Measurements from ENCODE around the gene PANK2. TPM values are rescaled to one million over a fixed set of nuclear protein-coding genes. Genes with fewer than 3 reads are reported as not detected.

The PANK2 gene
- total RNA-seq, 2 experiments from 2014 or later: 73.1 to 74.4 TPM

GRCh38 chr20:3858689-3859088, 30.5 kb upstream of the PANK2 start:
- no peak for ATAC-seq
- ChIA-PET POLR2A (no interaction called here), CTCF (interaction anchor here (1.2 kb wide), 1 partner anchor 72 kb away, joined by 3 read pairs; the partner anchor contains the start of gene CENPB)
- peaks cover 47% of the 10 kb centered on the region for H3K36me3 Mint-ChIP-seq (ENCODE audit: low read depth)
- peaks cover 5% of the 10 kb centered on the region for H3K4me1 Mint-ChIP-seq (ENCODE audit: low read depth)
- no peak overlapping the region for H3K4me3 Mint-ChIP-seq
- DNase-seq: no peak
- no peaks in the 10 kb centered on the region for H3K27me3 Mint-ChIP-seq (ENCODE audit: low read depth)
- H3K9me3 Mint-ChIP-seq (ENCODE audit: insufficient read depth): no peaks in the 10 kb centered on the region
- no peak overlapping the region for H3K27ac Mint-ChIP-seq

DNA sequence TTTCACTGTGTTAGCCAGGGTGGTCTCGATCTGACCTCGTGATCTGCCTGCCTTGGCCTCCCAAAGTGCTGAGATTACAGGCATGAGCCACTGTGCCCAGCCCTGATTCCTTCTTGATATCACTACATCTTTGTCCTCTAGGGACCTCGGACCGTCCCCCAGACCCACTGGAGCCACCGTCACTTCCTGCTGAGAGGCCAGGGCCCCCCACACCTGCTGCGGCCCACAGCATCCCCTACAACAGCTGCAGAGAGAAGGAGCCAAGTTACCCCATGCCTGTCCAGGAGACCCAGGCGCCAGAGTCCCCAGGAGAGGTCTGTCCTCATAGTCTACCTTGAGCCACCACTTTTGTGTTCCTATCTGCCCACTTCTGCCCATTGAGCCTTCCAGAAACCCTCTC, 28.0 kb upstream of the PANK2 start:
- POLR2A ChIA-PET: no interaction called here
- H3K4me3 Mint-ChIP-seq: no peak overlapping the region
- no peaks in the 10 kb centered on the region for H3K27me3 Mint-ChIP-seq (ENCODE audit: low read depth)
- H3K27ac Mint-ChIP-seq: no peak overlapping the region
- H3K4me1 Mint-ChIP-seq (ENCODE audit: low read depth): no peaks in the 10 kb centered on the region
- no peak for ATAC-seq
- CTCF ChIA-PET: no interaction called here
- H3K9me3 Mint-ChIP-seq (ENCODE audit: insufficient read depth): no peaks in the 10 kb centered on the region
- DNase-seq: no peak
- peaks cover 56% of the 10 kb centered on the region for H3K36me3 Mint-ChIP-seq (ENCODE audit: low read depth)

DNA sequence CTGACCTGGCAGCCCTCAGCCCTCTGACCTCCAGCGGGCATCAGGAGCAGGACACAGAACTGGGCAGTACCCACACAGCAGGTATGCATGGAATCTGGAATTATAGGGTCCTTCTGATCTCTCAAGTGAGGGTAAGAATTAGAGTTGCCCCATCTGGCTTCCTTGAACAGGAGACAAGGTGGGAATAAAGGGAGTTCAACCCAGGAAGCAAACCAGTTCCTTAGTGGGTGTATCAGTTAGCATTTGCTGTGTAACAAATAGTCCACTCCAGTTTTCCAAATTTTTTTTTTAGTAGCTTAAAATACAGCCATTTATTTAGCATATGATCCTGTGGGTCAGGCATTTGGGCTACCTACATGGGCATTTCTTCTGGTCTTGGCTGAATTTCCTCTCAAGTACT, 26.9 kb upstream of the PANK2 start:
- Mint-ChIP-seq H3K9me3 (ENCODE audit: insufficient read depth) (no peaks in the 10 kb centered on the region), H3K27ac (no peak overlapping the region), H3K4me1 (ENCODE audit: low read depth) (no peaks in the 10 kb centered on the region), H3K4me3 (no peak overlapping the region), H3K27me3 (ENCODE audit: low read depth) (no peaks in the 10 kb centered on the region), H3K36me3 (ENCODE audit: low read depth) (peaks cover 58% of the 10 kb centered on the region)
- ChIA-PET CTCF (no interaction called here), POLR2A (interaction anchor here (1.0 kb wide), 1 partner anchor 16 kb away, joined by 3 read pairs; no protein-coding TSS in a partner anchor)
- DNase-seq: no peak
- no peak for ATAC-seq

DNA sequence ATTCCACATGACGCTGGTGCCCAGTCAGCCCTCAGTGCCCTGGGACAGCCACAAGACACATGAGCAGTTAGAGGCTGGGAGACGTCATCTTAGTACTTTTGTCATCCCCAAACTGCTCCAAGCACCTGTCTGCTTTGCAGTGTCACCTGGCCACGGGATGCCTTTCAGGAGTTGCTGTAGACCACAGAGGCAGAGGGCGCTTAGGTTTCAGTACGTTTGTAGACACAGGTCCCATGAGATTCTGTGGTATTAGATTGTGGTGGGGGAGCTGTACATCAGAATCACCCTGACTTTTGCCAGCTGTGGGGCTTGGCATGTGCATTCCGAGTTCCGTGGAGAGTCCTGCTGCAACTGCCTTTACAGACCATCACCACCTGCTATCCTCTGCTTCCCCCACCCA, 25.9 kb upstream of the PANK2 start:
- POLR2A ChIA-PET: no interaction called here
- Mint-ChIP-seq H3K4me1 (ENCODE audit: low read depth) (no peaks in the 10 kb centered on the region), H3K27me3 (ENCODE audit: low read depth) (no peaks in the 10 kb centered on the region), H3K27ac (no peak overlapping the region), H3K9me3 (ENCODE audit: insufficient read depth) (no peaks in the 10 kb centered on the region), H3K36me3 (ENCODE audit: low read depth) (peaks cover 57% of the 10 kb centered on the region), H3K4me3 (no peak overlapping the region)
- DNase-seq: no peak
- no peak for ATAC-seq
- CTCF ChIA-PET: no interaction called here

- CTCF ChIA-PET: no interaction called here
- no peak overlapping the region for H3K4me3 Mint-ChIP-seq
- H3K4me1 Mint-ChIP-seq (ENCODE audit: low read depth): no peaks in the 10 kb centered on the region
- peak overlapping the region; percentile 55 for H3K27ac Mint-ChIP-seq
- no peak for DNase-seq
- ATAC-seq: no peak
- no peaks in the 10 kb centered on the region for H3K9me3 Mint-ChIP-seq (ENCODE audit: insufficient read depth)
- POLR2A ChIA-PET: interaction anchor here (1.1 kb wide), 1 partner anchor 10 kb away, joined by 3 read pairs; no protein-coding TSS in a partner anchor
- no peaks in the 10 kb centered on the region for H3K27me3 Mint-ChIP-seq (ENCODE audit: low read depth)
- peaks cover 53% of the 10 kb centered on the region for H3K36me3 Mint-ChIP-seq (ENCODE audit: low read depth)
Observed at GRCh38 chr20:3864518-3864917, 24.7 kb upstream of the PANK2 start.

DNA sequence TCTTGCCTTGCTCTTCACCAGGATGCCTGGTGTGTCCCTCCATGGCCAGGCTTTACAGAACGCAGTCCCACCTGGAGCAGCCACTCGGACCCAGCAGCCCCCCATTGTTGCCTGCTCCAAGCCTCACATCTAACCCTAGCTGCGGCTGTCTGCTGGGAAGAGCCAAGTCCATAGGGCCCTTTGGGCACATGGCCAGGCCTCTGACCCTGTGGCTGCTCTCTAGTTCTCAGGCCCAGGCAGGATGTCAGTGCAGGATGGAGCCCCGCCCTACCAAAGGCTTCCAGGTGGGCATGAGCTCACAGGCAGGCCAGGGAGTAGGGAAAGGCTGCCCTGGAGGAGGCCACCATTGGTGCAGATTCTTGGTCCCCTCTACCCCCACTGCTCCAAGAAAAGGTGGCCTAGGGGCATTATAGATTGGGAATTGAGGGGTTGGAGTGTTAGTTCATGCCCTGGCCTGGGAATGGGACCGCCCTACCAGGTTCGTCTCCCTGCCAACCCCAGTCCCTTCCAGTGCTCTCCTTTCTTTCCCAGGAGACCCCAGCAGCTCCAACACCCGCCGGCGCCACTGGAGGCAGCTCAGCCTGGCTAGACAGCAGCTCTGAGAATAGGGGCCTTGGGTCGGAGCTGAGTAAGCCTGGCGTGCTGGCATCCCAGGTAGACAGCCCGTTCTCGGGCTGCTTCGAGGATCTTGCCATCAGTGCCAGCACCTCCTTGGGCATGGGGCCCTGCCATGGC, 23.9 kb upstream of the PANK2 start:
- no peak for DNase-seq
- ChIA-PET POLR2A (interaction anchor here (0.8 to 1.1 kb wide), 2 partner anchors 10 to 11 kb away, joined by 3 to 4 read pairs; no protein-coding TSS in a partner anchor), CTCF (interaction anchor here (3.1 kb wide), 1 partner anchor 10 kb away, joined by 13 read pairs; no protein-coding TSS in a partner anchor)
- no peaks in the 10 kb centered on the region for H3K27me3 Mint-ChIP-seq (ENCODE audit: low read depth)
- H3K9me3 Mint-ChIP-seq (ENCODE audit: insufficient read depth): no peaks in the 10 kb centered on the region
- peaks cover 57% of the 10 kb centered on the region for H3K36me3 Mint-ChIP-seq (ENCODE audit: low read depth)
- no peak for ATAC-seq
- no peak overlapping the region for H3K4me3 Mint-ChIP-seq
- no peaks in the 10 kb centered on the region for H3K4me1 Mint-ChIP-seq (ENCODE audit: low read depth)
- H3K27ac Mint-ChIP-seq: no peak overlapping the region

GRCh38 chr20:3865887-3866407, 23.2 kb upstream of the PANK2 start:
- DNase-seq: no peak
- H3K27ac Mint-ChIP-seq: no peak overlapping the region
- no peak overlapping the region for H3K4me3 Mint-ChIP-seq
- no peaks in the 10 kb centered on the region for H3K9me3 Mint-ChIP-seq (ENCODE audit: insufficient read depth)
- POLR2A ChIA-PET: interaction anchor here (0.6 to 1.1 kb wide), 2 partner anchors 11 to 126 kb away, joined by 3 read pairs; no protein-coding TSS in a partner anchor
- H3K36me3 Mint-ChIP-seq (ENCODE audit: low read depth): peaks cover 60% of the 10 kb centered on the region
- H3K27me3 Mint-ChIP-seq (ENCODE audit: low read depth): no peaks in the 10 kb centered on the region
- no peaks in the 10 kb centered on the region for H3K4me1 Mint-ChIP-seq (ENCODE audit: low read depth)
- no peak for ATAC-seq
- CTCF ChIA-PET: interaction anchor here (3.1 kb wide), 1 partner anchor 11 kb away, joined by 13 read pairs; no protein-coding TSS in a partner anchor

DNA sequence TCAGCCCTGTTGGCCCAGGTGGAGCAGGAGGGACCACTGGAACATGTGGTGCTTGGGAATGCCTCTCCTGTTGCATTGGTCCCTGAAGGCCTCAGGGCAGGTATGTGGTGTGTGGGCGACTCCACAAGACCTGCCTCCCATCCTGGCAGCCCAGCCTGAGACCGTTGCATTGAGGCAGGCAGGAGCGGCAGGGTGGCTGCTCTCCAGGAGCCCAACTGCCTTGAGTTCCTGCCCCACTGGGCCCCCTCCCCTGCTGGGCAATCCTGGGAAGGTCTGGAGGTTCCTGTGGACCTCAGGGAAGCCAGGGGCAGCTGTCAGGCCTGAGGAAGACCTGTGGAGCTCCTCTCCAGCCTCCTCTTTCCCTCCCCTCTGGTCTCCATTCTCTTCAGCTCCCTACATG, 22.7 kb upstream of the PANK2 start:
- no peak for DNase-seq
- no peaks in the 10 kb centered on the region for H3K27me3 Mint-ChIP-seq (ENCODE audit: low read depth)
- no peak overlapping the region for H3K4me3 Mint-ChIP-seq
- H3K36me3 Mint-ChIP-seq (ENCODE audit: low read depth): peaks cover 55% of the 10 kb centered on the region
- POLR2A ChIA-PET: interaction anchor here (0.6 kb wide), 1 partner anchor 125 kb away, joined by 3 read pairs; no protein-coding TSS in a partner anchor
- peak overlapping the region; percentile 46 for H3K27ac Mint-ChIP-seq
- CTCF ChIA-PET: interaction anchor here (1.1 to 3.1 kb wide), 2 partner anchors 12 to 156 kb away, joined by 4 to 13 read pairs; no protein-coding TSS in a partner anchor
- no peaks in the 10 kb centered on the region for H3K9me3 Mint-ChIP-seq (ENCODE audit: insufficient read depth)
- H3K4me1 Mint-ChIP-seq (ENCODE audit: low read depth): no peaks in the 10 kb centered on the region
- no peak for ATAC-seq

DNA sequence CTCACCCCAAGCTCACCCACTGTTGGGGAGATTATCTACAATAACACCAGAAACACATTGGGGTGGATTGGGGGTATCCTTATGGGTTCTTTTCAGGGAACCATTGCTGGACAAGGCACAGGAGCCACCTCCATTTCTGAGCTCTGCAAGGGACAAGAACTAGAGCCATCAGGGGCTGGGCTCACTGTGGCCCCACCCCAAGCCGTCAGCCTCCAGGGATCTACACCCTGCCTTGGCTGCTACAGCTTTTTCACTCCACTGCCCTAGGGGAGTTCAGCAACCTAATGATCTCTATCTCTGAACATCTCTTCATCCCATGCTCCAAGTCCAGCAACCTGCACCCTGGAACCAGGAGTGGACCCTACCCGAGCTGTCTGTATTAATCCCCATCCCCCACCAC, 21.4 kb upstream of the PANK2 start:
- ChIA-PET POLR2A (no interaction called here), CTCF (interaction anchor here (3.1 kb wide), 1 partner anchor 13 kb away, joined by 13 read pairs; no protein-coding TSS in a partner anchor)
- Mint-ChIP-seq H3K27ac (no peak overlapping the region), H3K4me1 (ENCODE audit: low read depth) (no peaks in the 10 kb centered on the region), H3K4me3 (no peak overlapping the region), H3K36me3 (ENCODE audit: low read depth) (peaks cover 50% of the 10 kb centered on the region), H3K9me3 (ENCODE audit: insufficient read depth) (no peaks in the 10 kb centered on the region), H3K27me3 (ENCODE audit: low read depth) (no peaks in the 10 kb centered on the region)
- DNase-seq (no peak), ATAC-seq (no peak)

GRCh38 chr20:3869839-3870634, 19.1 kb upstream of the PANK2 start:
- Mint-ChIP-seq H3K4me1 (ENCODE audit: low read depth) (peaks cover 3% of the 10 kb centered on the region), H3K9me3 (ENCODE audit: insufficient read depth) (no peaks in the 10 kb centered on the region), H3K4me3 (no peak overlapping the region), H3K36me3 (ENCODE audit: low read depth) (peaks cover 51% of the 10 kb centered on the region), H3K27me3 (ENCODE audit: low read depth) (no peaks in the 10 kb centered on the region), H3K27ac (no peak overlapping the region)
- DNase-seq: no peak
- POLR2A ChIA-PET: interaction anchor here (1.0 kb wide), 1 partner anchor 54 kb away, joined by 5 read pairs; no protein-coding TSS in a partner anchor
- no peak for ATAC-seq
- CTCF ChIA-PET: no interaction called here

- Mint-ChIP-seq H3K9me3 (ENCODE audit: insufficient read depth) (no peaks in the 10 kb centered on the region), H3K27me3 (ENCODE audit: low read depth) (no peaks in the 10 kb centered on the region), H3K4me3 (no peak overlapping the region), H3K4me1 (ENCODE audit: low read depth) (peaks cover 13% of the 10 kb centered on the region), H3K27ac (no peak overlapping the region), H3K36me3 (ENCODE audit: low read depth) (peaks cover 52% of the 10 kb centered on the region)
- no peak for ATAC-seq
- POLR2A ChIA-PET: interaction anchor here (0.6 kb wide), 1 partner anchor 822 kb away, joined by 8 read pairs; no protein-coding TSS in a partner anchor
- CTCF ChIA-PET: interaction anchor here (1.3 kb wide), 1 partner anchor 16 kb away, joined by 3 read pairs; no protein-coding TSS in a partner anchor
- DNase-seq: no peak
Observed at GRCh38 chr20:3871550-3872265, 17.5 kb upstream of the PANK2 start.
